Uterus (tissue), 2 donors: Measurements from ENCODE around the gene PDLIM7.

Source experiments
- CTCF ChIP-seq, 4 experiments: fragments of 200-600 bp in 2 of 4; fragments of 450-650 bp in 2 of 4; sonication (generic) in 2 of 4; IDR thresholded peaks; one replicate each; pipeline ENCODE4 v1.5.1; 2016 to 2019; ENCODE audit warnings: antibody characterized with exemption in 4 of 4, mild to moderate bottlenecking in 2 of 4, moderate library complexity in 1 of 4
- POLR2A ChIP-seq, 2 donors: fragments of 450-650 bp; IDR thresholded peaks; one replicate each; pipeline ENCODE4 v1.6.1; 2016; ENCODE audit warnings: antibody characterized with exemption in 2 of 2, mild to moderate bottlenecking in 1 of 2, moderate library complexity in 1 of 2

- TF ChIP-seq CTCF (IDR thresholded peaks at IDR 0.05) (no peak), POLR2A (IDR thresholded peaks at IDR 0.05) (no peak)
Measured at GRCh38 chr5:177512736-177513380, 15.5 kb upstream of the PDLIM7 start.
